Mucosa of descending colon (tissue), 3 donors: ENCODE data around the gene C19orf25. TPM values are rescaled to one million over a fixed set of nuclear protein-coding genes. Genes with fewer than 3 reads are reported as not detected.
A peak's percentile ranks its signal among the peaks of the same experiment; 100 is the strongest.

Source experiments
- ATAC-seq: fragments of 200-7000 bp; cut with Tn5 transposase; one replicate; pipeline ENCODE4 v1.9.1; 2020; ENCODE audit warnings: mild to moderate bottlenecking, moderate library complexity
- DNase-seq, 3 donors: peaks; one replicate each; pipeline ENCODE4 v3.0.0-alpha.2; 2020
- H3K36me3 ChIP-seq: fragments of 200-600 bp; one replicate; pipeline ENCODE4 v1.8.0; 2021; ENCODE audit warnings: low read depth, mild to moderate bottlenecking
- H3K4me1 ChIP-seq: fragments of 200-600 bp; one replicate; pipeline ENCODE4 v1.8.0; 2021; ENCODE audit warnings: low read depth, mild to moderate bottlenecking
- H3K4me3 ChIP-seq: fragments of 200-600 bp; one replicate; pipeline ENCODE4 v1.8.0; 2021; ENCODE audit warnings: mild to moderate bottlenecking
- H3K9me3 ChIP-seq: fragments of 200-600 bp; one replicate; pipeline ENCODE4 v1.8.0; 2021; ENCODE audit warnings: mild to moderate bottlenecking
- CTCF ChIP-seq: fragments of 200-600 bp; IDR thresholded peaks from one replicate; pipeline ENCODE4 v1.8.0; 2022; ENCODE audit warnings: antibody characterized with exemption, mild to moderate bottlenecking
- intact Hi-C, 2 donors: fragments of 100-400 bp; cut with DNase I in 1 of 2; cut with micrococcal nuclease in 1 of 2; formaldehyde crosslinking; loops; one replicate each; pipeline versions ENCODE4 v1.11.0 to v1.11.1; 2022; cut with DNase I, micrococcal nuclease
- total RNA-seq, 3 donors: library from RNA; stranded (reverse); fragmentation: NEBNext Ultra II Directional in 2 of 3; extraction: Animal tissue kit (Norgen Biotek cat#: 25700) in 2 of 3; gene quantifications; one replicate each; pipeline versions ENCODE4 v1.2.1 to v1.2.4, GENCODE V29; 2021 to 2023
- donor health status: DM: no; HTN: no; CAD: no; lungs with moderate emphysema.
- donor health status: DM: no; HTN: no; CAD: no.
- donor health status: DM: no; HTN: yes; CAD: no.

The C19orf25 gene
- total RNA-seq, 3 donors from 2014 or later = 36.7 to 48.9 (median 38.1) TPM

GRCh38 chr19:1496714-1497577, 17.9 kb upstream of the C19orf25 start:
- intact Hi-C loops = no loop called here
- DNase-seq (no peak), ATAC-seq (no peak)
- Histone ChIP-seq H3K4me1 (no peaks in the 10 kb centered on the region), H3K4me3 (no peak overlapping the region), H3K36me3 (no peaks in the 10 kb centered on the region), H3K9me3 (no peaks in the 10 kb centered on the region)
- no peak for TF ChIP-seq CTCF

GRCh38 chr19:1495799-1496713, 17.0 kb upstream of the C19orf25 start:
- DNase-seq = no peak
- Histone ChIP-seq H3K9me3 (no peaks in the 10 kb centered on the region), H3K36me3 (no peaks in the 10 kb centered on the region), H3K4me1 (peaks cover 6% of the 10 kb centered on the region), H3K4me3 (no peak overlapping the region)
- ATAC-seq = no peak
- intact Hi-C loops = no loop called here
- TF ChIP-seq CTCF = no peak

- H3K4me1 ChIP-seq = peaks cover 6% of the 10 kb centered on the region
- H3K36me3 ChIP-seq = no peaks in the 10 kb centered on the region
- TF ChIP-seq CTCF = no peak
- DNase-seq = no peak
- ATAC-seq = no peak
- intact Hi-C loops = no loop called here
- H3K4me3 ChIP-seq = no peak overlapping the region
- no peaks in the 10 kb centered on the region for H3K9me3 ChIP-seq
Observed at GRCh38 chr19:1495051-1495798, 16.2 kb upstream of the C19orf25 start.

GRCh38 chr19:1494115-1494815, 15.2 kb upstream of the C19orf25 start:
- no peak for TF ChIP-seq CTCF
- Histone ChIP-seq H3K36me3 (no peaks in the 10 kb centered on the region), H3K4me3 (no peak overlapping the region), H3K9me3 (no peaks in the 10 kb centered on the region), H3K4me1 (peaks cover 10% of the 10 kb centered on the region)
- peak in 1 of 3 donors; percentile 49 for DNase-seq
- no peak for ATAC-seq
- intact Hi-C loops = no loop called here

- ATAC-seq = no peak
- no peak for TF ChIP-seq CTCF
- H3K36me3 ChIP-seq = no peaks in the 10 kb centered on the region
- peak in 2 of 3 donors; percentile 38 to 54 for DNase-seq
- peaks cover 10% of the 10 kb centered on the region for H3K4me1 ChIP-seq
- H3K9me3 ChIP-seq = no peaks in the 10 kb centered on the region
- H3K4me3 ChIP-seq = no peak overlapping the region
- intact Hi-C loops = no loop called here
Observed at GRCh38 chr19:1492474-1493006, 13.5 kb upstream of the C19orf25 start.
